GM18858 (cell line): ENCODE results near the gene FES.
A peak's percentile ranks its signal among the peaks of the same experiment; 100 is the strongest.

ENCODE experiments used
- ATAC-seq: cut with Tn5 transposase; IDR thresholded peaks from one replicate; pipeline ENCODE4 v1.9.1; 2021; ENCODE audit not compliant: unreplicated experiment

FES gene

DNA sequence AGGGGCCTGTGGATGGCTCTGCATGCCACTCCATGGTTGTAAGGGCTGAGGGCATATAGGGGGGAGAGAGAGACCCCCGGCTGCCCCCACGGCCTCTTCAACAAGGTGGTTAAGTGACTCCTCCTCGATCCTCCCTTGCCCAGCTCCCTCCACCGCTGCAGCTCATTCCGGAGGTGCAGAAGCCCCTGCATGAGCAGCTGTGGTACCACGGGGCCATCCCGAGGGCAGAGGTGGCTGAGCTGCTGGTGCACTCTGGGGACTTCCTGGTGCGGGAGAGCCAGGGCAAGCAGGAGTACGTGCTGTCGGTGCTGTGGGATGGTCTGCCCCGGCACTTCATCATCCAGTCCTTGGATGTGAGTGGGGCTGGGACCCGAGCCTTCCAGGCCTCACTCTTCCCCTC is 6.5 kb downstream of the FES start:
- no peak for ATAC-seq

DNA sequence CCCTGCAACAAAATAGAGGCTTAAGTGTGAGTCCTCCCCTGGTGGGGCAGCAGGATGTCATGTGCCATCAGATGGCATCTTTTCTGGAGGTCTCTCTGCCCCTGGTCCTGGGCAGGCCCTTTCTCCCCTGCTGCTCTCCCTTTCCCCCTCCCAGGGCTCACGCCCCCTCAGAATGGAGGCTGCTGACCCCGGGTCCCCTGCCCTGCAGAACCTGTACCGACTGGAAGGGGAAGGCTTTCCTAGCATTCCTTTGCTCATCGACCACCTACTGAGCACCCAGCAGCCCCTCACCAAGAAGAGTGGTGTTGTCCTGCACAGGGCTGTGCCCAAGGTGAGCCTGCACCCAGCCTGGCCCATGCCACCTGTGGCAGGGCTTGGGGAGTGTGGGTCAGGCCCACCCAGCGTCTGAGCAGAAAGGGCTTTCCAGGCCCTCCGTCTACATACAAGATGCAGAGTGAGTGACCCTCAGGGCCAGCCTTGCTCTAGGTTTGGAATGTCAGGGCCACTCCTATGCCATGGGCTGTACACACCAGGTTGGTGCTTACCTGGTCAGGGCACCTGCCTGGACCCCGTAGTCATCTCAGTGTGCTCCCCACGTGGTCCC is 7.1 kb downstream of the FES start:
- no peak for ATAC-seq

DNA sequence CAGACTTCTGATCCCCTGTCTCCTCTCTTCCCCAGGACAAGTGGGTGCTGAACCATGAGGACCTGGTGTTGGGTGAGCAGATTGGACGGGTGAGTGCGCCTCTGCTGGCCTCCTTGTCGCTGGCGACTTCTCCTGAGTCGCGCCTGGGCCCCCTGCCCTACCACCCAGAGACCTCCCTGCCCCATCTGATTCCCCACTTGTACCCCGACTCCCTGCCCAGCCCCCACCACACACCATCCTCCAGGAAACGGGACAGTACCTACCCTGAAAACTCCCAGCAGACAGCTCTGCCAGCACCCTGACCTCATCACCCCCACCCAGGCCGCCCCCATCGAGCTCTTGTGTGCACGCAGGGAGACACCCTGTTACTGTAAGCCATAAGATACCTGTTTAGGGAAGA is 7.7 kb downstream of the FES start:
- no peak for ATAC-seq

DNA sequence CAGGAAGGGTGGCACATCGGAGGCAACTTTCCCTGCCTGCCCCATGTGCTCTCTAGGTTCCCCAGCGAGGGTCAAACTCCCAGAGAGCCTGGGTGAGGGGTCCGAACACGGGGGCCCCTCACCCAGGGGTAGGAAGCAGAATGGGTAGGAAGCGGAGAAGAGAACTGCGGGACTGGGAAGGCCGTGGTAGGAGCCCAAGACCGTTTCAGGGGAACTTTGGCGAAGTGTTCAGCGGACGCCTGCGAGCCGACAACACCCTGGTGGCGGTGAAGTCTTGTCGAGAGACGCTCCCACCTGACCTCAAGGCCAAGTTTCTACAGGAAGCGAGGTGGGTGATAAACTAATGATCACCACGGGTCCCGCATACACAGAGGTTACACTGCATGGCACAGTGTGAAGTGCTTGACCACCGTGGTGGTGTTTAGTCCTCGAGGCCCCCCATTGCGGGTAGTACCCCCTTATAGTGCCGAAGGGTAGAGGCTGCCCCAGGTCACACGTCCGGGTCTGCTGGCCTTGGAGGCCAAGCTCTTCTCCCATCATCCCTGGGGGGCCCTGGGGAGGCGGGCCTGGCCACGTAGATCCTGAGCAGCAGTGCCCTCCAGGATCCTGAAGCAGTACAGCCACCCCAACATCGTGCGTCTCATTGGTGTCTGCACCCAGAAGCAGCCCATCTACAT is 8.3 kb downstream of the FES start:
- ATAC-seq = no peak

DNA sequence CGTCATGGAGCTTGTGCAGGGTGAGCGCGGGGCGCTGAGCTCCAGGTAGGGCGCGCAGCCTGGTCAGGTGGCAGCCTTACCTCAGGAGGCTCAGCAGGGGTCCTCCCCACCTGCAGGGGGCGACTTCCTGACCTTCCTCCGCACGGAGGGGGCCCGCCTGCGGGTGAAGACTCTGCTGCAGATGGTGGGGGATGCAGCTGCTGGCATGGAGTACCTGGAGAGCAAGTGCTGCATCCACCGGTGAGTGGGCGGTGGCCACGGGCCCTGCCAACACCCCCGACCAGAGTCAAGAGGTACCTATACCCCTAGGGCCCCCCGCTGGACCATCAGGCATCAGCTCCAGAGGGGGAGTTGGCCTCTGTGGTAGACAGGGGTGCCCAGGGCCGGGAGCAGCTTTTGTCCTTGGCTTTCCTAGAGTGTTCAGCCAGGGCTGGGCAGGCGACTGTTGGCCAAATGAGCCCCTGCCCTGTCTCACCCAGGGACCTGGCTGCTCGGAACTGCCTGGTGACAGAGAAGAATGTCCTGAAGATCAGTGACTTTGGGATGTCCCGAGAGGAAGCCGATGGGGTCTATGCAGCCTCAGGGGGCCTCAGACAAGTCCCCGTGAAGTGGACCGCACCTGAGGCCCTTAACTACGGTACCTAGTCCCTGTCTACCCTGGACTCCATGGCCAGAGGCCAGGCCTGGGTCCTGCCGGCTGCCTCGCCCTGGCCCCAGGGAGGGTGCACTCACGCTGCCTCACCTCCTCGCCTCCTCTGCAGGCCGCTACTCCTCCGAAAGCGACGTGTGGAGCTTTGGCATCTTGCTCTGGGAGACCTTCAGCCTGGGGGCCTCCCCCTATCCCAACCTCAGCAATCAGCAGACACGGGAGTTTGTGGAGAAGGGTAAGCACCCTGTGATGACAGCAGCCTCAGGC is 9.1 kb downstream of the FES start:
- no peak for ATAC-seq

DNA sequence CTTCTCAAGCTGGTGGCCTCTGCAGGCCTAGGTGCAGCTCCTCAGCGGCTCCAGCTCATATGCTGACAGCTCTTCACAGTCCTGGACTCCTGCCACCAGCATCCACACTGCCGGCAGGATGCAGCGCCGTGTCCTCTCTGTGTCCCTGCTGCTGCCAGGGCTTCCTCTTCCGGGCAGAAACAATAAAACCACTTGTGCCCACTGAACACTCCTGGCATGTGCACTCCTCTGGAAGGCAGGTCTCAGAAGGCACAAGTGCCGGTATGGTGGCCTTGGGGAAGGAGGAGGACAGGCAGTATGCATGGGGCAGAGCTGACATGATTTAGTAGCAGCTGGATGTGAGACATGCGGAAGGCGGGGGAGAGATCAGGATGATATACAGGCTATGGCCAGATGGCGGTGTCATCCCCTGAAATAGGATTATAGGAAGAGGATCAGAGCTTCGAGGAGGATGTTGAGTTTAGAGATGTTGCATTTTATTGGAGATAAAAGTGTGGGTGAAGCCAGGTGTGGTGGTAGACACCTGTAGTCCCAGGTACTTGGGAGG is 11.3 kb downstream of the FES start:
- ATAC-seq = no peak

DNA sequence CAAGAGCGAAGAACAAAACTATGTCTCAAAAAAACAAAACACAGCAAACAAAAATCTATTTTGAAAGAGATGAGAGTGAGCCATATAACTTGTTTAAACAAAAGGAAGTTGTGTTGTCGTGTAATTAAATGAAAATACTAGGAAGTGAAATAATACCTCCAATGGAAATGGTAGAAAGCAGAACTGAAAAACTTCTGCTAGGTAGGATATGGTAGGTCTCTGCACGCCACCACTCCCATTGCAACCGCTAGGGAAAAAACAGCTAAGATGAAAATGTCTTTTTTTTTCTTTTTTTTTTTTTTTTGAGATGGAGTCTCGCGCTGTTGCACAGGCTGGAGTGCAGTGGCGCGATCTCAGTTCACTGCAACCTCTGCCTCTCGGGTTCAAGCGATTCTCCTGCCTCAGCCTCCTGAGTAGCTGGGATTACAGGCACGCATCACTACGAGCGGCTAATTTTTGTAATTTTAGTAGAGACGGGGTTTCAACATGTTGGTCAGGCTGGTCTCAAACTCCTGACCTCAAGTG is 12.9 kb downstream of the FES start:
- peak; percentile 71 for ATAC-seq

DNA sequence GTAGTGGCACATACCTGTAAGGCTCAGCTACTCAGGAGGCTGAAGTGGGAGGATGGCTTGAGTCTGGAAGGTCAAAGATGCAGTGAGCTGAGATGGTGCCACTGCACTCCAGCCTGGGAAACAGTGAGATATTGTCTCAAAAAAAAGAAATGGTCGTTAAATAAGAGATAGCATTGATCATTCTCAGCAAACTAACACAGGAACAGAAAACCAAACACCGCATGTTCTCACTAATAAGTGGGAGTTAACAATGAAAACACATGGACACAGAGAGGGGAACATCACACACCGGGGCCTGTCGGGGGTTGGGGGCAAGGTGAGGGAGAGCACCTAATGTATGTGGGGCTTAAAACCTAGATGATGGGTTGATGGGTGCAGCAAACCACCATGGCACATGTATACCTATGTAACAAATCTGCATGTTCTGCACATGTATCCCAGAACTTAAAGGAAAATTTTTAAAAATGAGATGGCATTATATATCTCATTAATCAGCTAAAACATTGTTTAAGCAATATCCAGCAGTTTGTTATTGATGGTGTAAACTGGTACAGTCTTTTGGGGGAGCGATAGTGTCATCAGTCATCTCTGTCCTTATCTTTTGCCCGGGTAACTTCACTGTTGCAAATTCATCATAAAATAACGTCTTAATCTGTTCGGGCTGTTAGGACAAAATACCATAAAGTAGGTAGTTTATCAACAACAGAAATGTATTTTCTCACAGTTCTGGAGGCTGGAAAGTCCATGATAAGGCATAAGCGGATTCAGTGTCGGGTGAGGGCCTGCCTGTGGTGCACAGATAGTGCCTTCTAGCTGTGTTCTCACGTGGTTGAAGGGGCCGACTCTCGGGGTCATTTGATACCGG is 17.1 kb downstream of the FES start:
- no peak for ATAC-seq

DNA sequence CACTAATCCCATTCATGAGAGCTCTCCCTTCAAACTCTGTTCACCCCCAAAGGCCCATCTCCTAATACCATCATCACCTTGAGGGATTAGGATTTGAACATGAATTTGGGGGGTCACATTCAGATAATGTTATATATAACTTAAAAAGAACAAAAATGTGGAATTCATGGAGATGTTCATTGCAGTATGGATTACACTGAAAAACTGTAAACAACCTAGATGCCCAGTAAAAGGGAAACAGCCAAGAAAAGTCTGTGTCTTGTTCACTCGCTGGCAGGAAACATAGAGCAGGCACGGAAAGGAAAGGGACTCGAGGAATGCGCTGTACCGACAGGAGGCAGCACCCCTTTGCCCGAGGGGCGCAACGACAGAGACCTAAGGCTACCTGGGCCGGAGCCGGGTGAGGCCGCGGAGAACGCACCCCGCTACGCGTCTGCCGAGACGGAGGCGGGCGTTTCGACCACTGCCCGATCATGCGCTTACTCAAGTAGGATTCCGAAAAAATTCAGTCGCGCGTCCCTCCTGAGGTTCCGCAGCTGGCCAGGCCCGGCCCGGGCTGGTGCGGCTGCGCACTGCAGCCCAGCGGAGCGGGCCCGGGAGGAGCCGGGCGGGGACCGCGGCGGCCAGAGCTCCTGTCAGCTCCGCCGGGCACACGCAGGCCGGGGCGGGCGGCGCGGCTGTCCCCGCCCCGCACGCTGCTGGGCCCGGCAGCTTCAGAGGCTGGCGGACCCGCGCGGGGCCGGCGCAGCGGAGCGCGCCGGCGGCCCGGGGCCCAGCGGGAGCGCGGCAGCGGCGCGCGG is 17.9 kb downstream of the FES start:
- peak; percentile 55 for ATAC-seq

DNA sequence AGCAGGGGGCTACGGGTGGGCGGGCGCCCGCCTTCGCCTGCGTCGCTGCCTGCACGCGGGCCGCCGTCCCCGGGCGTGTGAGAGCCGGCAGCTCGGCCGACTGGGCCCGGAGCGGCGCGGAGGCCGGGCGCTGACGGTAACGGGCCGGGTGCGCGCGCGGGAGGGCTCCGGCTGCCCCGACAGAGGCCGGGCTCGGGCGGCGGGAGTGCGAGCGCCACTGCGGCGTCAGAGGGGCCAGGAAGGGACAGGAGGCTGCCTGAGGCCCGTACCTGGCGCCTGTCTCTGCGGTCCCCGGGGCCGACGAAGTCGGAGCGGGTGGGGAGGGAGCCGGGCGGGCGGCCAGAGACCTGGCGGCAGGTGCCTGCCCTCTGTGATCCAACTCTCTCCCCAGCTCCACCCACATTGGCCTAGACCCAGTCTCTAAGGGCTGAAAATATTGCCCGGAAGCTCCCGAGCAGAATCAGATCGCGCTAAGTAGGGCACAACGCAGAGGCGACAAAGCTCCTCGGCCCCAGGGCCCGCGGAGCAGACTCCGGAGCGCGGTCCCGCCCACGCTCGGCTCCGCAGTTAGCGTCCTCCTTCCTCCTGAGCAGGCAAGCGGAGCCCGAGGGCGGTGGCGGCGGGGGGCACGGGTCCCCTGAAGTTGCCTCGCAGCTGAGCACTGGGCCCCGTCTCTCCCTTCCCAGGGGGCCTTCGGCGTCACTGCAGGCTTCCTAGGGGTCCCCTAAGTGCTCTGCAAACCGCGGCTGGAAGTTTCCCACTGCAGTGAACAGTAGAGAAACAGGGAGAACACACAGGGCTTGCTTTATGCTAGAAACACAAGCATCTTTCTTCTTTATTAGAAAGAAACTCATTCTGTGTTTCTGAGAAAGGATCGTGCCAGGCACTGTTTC is 18.8 kb downstream of the FES start, which contains the start of gene MAN2A2:
Gene MAN2A2 (plus strand): TSS at position 463 of the 893 bp plus-strand sequence. CDS start 906 bp downstream, outside the sequence.
- peak; percentile 40 for ATAC-seq

DNA sequence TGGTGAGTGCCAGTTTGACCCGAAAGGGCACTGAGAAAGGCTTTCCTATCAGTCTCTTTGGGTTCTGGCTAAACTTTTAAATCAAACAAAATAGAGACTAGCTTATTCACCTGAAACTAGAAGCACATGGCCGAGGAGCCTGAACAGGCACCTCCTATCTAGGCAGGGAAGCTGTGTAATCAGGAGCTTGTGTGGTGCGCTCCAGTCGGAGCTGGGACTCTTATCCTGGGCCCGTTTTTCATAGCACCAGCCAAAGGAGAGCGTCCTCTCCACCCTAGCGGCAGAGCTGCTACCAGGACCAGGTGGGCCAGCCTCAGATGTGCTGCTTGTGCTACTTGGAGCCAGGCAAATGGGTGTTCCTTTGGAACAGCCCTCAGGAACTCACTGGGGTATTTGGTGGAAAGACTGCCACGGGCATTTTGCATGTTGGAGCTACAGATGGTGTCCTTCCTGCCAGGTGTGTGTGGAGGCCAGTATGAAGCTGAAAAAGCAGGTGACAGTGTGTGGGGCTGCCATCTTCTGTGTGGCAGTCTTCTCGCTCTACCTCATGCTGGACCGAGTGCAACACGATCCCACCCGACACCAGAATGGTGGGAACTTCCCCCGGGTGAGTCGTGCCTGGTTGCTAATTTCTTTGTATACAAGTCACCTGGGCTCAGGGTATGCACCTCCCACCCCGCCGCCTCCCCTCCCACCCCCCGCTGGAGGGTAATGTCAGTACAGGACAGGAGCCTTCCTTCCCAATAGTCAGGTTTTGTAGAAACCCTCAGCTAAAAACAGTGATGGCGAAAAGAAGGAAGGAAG is 19.6 kb downstream of the FES start:
- ATAC-seq = no peak

DNA sequence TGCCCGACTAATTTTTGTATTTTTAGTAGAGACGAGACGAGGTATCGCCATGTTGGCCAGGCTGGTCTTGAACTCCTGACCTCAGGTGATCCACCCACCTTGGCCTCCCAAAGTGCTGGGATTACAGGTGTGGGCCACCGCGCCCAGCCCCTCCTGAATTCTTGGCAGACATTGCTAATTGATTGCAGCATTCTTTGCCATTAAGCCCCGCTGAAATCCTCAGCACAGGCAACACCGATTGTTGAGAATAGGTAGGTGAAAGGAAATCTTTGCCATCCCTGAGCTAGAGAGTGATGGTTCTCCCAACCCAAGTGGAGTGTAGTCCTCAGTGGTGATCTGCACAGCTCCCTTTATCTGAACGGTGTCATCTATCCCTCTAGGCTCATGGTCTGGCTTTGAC is 20.4 kb downstream of the FES start:
- ATAC-seq = no peak

DNA sequence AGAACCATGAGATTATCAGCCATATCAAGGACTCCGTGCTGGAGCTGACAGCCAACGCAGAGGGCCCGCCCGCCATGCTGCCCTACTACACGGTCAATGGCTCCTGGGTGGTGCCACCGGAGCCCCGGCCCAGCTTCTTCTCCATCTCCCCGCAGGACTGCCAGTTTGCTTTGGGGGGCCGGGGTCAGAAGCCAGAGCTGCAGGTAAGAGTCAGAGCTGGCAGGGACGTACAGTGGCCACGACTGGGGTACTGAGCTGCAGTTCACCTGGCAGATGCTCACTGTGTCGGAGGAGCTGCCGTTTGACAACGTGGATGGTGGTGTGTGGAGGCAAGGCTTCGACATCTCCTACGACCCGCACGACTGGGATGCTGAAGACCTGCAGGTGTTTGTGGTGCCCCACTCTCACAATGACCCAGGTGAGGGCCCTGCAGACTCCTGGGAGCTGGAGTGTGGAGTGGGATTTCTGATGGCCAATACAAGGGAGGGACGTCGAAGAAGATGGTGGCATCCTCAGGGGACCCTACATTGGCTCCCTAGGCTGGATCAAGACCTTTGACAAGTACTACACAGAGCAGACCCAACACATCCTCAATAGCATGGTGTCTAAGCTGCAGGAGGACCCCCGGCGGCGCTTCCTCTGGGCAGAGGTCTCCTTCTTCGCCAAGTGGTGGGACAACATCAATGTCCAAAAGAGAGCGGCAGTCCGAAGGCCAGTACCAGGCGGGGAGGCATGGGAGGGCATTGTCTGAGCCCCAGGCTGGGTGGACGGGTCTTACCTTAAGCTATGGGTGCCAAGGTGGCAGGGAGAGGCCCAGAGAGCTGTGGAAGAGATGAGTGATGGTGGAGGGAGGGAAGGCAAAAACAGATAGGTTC is 21.2 kb downstream of the FES start:
- ATAC-seq = no peak

DNA sequence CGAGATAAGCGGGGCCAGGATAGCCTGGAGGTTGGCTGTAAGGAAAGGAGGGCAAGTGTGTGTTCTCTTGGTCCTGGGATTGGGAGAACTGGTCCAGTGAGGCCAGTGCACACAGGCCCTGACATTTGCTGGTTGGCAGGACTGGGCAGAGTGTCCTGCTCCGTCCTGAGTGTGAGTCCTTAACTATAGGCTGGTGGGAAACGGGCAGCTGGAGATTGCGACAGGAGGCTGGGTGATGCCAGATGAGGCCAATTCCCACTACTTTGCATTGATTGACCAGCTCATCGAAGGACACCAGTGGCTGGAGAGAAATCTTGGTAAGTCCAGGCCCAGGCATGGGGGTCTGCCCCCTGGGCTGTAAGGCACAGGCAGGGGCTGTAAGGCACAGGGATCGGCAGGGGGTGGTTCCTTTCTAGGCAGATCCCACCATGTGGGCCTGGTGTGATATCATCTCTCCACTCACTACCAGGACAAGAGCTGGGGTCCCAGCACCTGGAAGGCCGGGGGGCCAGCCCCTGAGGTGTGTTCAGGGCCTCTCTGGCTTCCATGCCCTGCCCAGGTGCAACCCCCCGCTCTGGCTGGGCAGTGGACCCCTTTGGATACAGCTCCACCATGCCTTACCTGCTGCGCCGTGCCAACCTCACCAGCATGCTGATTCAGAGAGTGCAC is 22.0 kb downstream of the FES start:
- ATAC-seq = no peak

DNA sequence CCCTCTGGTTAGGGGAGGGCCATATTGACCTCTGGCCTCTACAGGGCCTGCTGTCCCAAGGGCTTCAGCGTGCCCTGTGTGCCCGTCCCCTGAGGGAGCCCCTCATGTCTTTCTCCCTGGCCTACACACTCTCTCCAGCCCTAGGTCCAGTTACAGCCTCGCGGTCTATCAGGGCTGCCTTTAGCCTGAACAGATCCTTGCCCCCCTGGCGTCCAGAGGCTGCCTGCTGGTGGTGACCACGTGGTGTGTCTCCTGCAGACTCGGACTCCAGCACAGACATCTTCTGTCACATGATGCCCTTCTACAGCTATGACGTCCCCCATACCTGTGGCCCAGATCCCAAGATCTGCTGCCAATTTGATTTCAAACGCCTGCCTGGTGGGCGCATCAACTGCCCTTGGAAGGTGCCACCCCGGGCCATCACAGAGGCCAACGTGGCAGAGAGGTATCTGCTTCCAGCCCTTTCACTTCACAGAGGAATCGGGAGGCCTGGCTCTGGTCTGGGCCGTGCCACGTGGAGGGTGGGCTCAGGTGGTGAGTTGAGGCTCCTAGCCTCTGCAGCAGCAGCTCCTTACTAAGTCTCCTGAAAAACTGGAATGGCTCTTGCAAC is 22.9 kb downstream of the FES start:
- no peak for ATAC-seq
